NT2/D1 (cell line): ENCODE data around the gene AK1.

Source experiments
- DNase-seq: peaks from one replicate; pipeline ENCODE4 v3.0.0-alpha.2; 2011; ENCODE audit warnings: low read depth, low spot score
- H3K27me3 ChIP-seq: 2 replicates; pipeline ENCODE4 v1.6.0; 2011; ENCODE audit warnings: mild to moderate bottlenecking; ENCODE audit not compliant: insufficient read length, insufficient read depth
- H3K36me3 ChIP-seq: 2 replicates; pipeline ENCODE4 v1.6.1; 2011; ENCODE audit warnings: mild to moderate bottlenecking, low read length, mixed read lengths; ENCODE audit not compliant: insufficient read depth, insufficient read length
- H3K4me1 ChIP-seq: 2 replicates; pipeline ENCODE4 v1.5.1; 2011; ENCODE audit not compliant: insufficient read depth, insufficient read length
- H3K4me3 ChIP-seq: 2 replicates; pipeline ENCODE4 v1.5.1; 2011; ENCODE audit warnings: low read depth; ENCODE audit not compliant: insufficient read length
- H3K9ac ChIP-seq: 2 replicates; pipeline ENCODE4 v1.6.0; 2011; ENCODE audit warnings: low read depth; ENCODE audit not compliant: insufficient read length
- H3K9me3 ChIP-seq: 2 replicates; pipeline ENCODE4 v1.5.1; 2011; ENCODE audit warnings: mild to moderate bottlenecking, low read length; ENCODE audit not compliant: insufficient read depth
- SUZ12 ChIP-seq: IDR thresholded peaks from 2 replicates; pipeline ENCODE4 v1.6.1; 2011; ENCODE audit not compliant: insufficient read length, insufficient read depth; ENCODE audit errors: extremely low read depth
- YY1 ChIP-seq: IDR thresholded peaks from 2 replicates; pipeline ENCODE4 v1.6.1; 2011; ENCODE audit not compliant: insufficient read length, insufficient read depth
- ZNF274 ChIP-seq: IDR thresholded peaks from 2 replicates; pipeline ENCODE4 v1.6.1; 2011; ENCODE audit warnings: mild to moderate bottlenecking, low read depth, low read length

The AK1 gene

DNA sequence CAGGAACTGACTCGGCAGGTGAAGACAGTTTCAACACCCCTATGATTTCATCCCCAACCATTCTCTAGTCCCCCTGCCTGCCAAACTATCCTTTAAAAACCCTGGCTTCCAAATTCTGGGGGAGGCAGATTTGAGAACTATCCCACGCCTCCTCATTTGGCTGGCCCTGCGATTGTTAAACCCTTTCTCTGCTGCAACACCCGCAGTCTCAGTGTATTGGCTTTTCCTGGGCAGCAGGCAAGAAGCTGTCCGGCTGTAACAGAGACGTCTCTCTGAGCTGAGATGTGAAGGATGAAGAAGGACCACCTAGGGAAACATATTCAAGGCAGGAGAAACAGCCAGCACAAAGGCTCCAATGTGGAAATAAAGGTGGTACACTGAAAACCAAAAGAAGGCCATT lies 15.4 kb upstream of the AK1 start:
- TF ChIP-seq SUZ12 (no peak), ZNF274 (no peak), YY1 (no peak)
- H3K4me1 ChIP-seq = peaks cover 13% of the 10 kb centered on the region
- no peak overlapping the region for H3K4me3 ChIP-seq
- no peak overlapping the region for H3K9ac ChIP-seq
- peaks cover 56% of the 10 kb centered on the region for H3K36me3 ChIP-seq
- peaks cover 22% of the 10 kb centered on the region for H3K9me3 ChIP-seq
- no peaks in the 10 kb centered on the region for H3K27me3 ChIP-seq
- no peak for DNase-seq

DNA sequence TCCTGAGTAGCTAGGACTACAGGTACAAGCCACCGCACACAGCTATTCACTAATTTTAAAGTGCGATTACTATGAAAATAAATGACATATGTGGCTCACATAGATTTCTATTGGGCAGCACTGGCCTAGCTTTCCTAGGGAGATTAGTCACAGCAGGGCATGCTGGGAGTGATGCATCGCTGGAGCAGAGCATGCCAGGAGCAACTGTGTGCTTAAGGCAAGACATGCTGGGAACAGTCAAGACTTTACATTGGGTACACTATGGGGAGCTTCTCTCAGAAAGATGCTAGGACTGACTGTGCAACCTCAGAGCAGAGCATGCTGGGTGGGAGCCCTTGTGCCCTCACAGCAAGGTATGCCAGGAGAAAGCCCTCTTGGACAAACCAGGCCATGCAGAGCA lies 12.6 kb upstream of the AK1 start:
- no peak for DNase-seq
- Histone ChIP-seq H3K4me1 (peaks cover 11% of the 10 kb centered on the region), H3K9me3 (peaks cover 22% of the 10 kb centered on the region), H3K36me3 (peaks cover 57% of the 10 kb centered on the region), H3K27me3 (no peaks in the 10 kb centered on the region), H3K4me3 (no peak overlapping the region), H3K9ac (no peak overlapping the region)
- TF ChIP-seq ZNF274 = no peak
- no peak for TF ChIP-seq SUZ12
- TF ChIP-seq YY1 = no peak

DNA sequence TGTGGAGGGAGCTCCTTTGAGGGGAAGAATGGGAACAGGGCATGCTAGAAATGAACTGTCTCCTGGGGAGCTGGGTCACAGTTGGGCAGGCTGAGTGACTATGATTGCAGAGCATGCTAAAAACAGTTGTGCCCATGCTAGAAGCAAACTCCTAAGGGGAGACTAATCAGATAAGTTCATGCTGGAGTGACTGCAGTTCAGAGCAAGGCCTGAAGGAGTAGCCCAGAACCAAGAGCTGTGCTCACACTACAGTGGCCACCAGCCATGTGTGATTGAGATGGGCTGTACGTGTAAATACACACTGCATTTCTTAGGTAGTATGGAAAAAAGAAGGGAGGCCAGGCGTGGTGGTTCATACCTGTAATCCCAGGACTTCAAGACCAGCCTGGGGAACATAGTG lies 10.3 kb upstream of the AK1 start:
- Histone ChIP-seq H3K36me3 (peaks cover 35% of the 10 kb centered on the region), H3K9me3 (peaks cover 8% of the 10 kb centered on the region), H3K27me3 (no peaks in the 10 kb centered on the region), H3K4me3 (no peak overlapping the region), H3K9ac (no peak overlapping the region), H3K4me1 (peaks cover 19% of the 10 kb centered on the region)
- DNase-seq = no peak
- TF ChIP-seq ZNF274 = no peak
- TF ChIP-seq SUZ12 = no peak
- TF ChIP-seq YY1 = no peak

DNA sequence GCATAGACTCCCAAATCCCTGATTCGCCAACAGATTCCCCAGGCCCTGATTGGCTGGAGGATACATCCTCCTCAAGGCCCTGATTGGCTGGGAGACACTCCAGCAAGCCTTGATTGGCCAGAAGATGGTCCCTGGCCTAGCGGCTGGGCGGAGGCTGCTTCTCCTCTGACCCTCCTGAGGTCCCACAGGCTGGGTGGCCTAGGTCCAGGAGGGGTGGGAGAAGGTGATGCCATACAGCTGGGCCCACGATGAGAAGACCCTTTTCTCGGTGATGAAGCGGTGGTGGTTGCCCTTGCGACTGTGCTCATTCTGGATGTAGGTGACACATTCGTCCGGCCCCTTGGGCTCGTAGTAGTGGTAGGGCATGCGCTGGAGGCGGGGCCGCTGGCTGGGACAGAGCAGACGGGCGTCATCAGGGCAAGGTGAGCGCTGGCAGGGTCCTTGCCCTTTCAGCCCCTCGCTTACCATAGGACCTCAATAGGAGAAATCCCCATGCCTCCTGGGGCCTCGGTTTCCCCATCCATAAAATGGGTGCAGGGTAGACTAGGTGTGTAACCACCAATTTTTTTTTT lies 9.0 kb upstream of the AK1 start:
- peaks cover 30% of the 10 kb centered on the region for H3K36me3 ChIP-seq
- H3K27me3 ChIP-seq = no peaks in the 10 kb centered on the region
- H3K9me3 ChIP-seq = no peaks in the 10 kb centered on the region
- no peak overlapping the region for H3K4me3 ChIP-seq
- no peak for TF ChIP-seq ZNF274
- peaks cover 19% of the 10 kb centered on the region for H3K4me1 ChIP-seq
- no peak for DNase-seq
- H3K9ac ChIP-seq = no peak overlapping the region

DNA sequence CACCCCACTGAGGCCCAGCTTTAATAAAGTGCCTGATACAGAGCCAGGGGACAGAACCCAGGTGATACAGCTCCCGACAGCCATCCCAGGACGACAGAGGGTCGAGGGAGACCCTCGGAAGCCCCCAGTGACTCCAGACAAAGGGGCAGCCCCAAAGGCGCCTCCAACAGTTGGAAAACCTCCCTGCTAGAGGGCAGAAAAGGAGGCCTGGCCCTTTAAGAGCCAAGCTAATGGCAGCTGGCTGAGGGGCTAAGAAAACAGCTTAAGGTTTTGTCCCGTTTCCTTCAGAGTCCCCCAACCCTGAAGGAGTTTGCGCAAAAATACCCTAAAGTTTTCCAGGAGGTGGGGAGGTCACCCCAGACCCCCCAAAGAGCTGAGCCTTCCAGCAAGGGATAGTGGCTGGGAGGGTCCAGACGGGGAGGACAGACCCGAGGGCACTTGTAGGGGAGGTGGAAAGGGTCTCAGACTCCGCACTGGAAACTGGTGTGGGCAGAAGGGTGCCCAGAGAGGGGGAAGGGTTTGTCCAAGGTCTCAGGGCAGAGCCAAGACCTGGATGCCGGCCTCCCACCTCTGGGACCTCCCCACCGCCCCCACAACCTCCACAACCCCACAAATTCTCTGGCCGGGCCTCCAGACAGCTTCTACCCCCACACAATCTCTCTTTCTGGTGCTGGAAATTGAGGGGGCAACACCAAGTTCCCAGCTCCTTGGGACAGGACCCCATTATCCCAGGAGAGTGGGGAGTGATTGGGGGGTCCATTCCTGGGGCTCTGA lies 8.2 kb upstream of the AK1 start:
- H3K9me3 ChIP-seq = no peaks in the 10 kb centered on the region
- H3K36me3 ChIP-seq = peaks cover 26% of the 10 kb centered on the region
- no peak for DNase-seq
- no peak for TF ChIP-seq YY1
- TF ChIP-seq SUZ12 = no peak
- no peak for TF ChIP-seq ZNF274
- no peaks in the 10 kb centered on the region for H3K27me3 ChIP-seq
- H3K4me1 ChIP-seq = peaks cover 19% of the 10 kb centered on the region
- no peak overlapping the region for H3K4me3 ChIP-seq
- H3K9ac ChIP-seq = peak overlapping the region; percentile 26

DNA sequence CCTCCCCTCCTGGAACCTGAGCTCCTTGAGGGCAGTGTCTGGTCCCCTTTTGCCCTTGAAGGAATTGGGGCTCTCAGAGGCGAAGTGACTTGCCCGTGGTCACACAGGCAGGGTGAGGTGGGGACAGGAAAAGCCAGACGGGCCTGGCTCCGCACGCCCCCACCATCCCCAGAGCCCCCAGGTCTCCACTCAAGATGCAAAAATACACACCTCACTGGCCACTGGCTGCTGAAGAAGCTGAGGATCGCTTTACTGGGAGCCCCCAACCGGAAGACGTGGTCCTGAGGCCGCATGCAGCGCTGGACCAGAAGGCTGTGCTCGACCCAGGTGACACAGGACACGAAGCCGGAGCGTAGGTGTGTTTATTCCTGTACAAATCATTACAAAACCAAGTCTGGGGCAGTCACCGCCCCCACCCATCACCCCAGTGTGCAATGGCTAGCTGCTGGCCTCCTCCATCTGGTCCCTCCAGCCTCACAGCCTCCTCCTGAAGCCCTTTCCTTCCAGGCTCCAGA lies 7.6 kb upstream of the AK1 start:
- no peak for DNase-seq
- Histone ChIP-seq H3K27me3 (no peaks in the 10 kb centered on the region), H3K9ac (peak overlapping the region; percentile 26), H3K9me3 (no peaks in the 10 kb centered on the region), H3K4me3 (no peak overlapping the region), H3K4me1 (peaks cover 19% of the 10 kb centered on the region), H3K36me3 (peaks cover 19% of the 10 kb centered on the region)
- TF ChIP-seq ZNF274 (no peak), SUZ12 (no peak), YY1 (no peak)

DNA sequence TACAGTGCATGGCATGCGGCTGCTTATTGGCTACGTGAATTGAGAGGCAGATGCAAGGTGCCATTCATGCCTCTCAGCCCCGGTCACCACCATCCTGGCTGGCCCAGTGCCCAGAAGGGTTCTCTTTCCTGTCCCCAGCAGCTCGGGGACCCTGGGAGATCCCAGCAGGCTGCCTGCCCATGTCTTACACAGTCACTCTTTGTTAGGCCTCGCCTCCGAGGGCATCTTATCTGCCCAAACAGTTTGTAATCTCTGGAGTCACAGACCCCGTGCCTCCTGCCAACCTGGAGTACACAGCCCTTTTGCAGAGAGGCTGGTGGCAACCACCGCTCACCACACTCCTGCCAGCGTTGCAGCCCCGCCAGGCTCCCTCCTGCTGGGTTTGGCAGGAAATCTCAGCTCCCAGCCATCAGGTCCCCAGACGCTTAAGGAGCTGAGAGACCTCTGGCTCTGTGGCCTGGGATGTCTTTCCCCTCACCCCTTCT lies 7.0 kb upstream of the AK1 start:
- Histone ChIP-seq H3K27me3 (no peaks in the 10 kb centered on the region), H3K4me3 (no peak overlapping the region), H3K9me3 (no peaks in the 10 kb centered on the region), H3K4me1 (peaks cover 19% of the 10 kb centered on the region), H3K9ac (peak overlapping the region; percentile 6), H3K36me3 (peaks cover 16% of the 10 kb centered on the region)
- DNase-seq = no peak
- TF ChIP-seq ZNF274 (no peak), SUZ12 (no peak), YY1 (no peak)
